GM12878 (cell line): ENCODE results near the gene RHNO1.
A peak's percentile ranks its signal among the peaks of the same experiment; 100 is the strongest.

Experiments
- CTCF ChIP-seq, 3 experiments: IDR thresholded peaks in 2 of 3; conservative IDR thresholded peaks in 1 of 3; 2 replicates each; pipeline ENCODE4 v1.5.1; 2011; ENCODE audit warnings: low read depth in 3 of 3, low read length in 3 of 3, mild to moderate bottlenecking in 3 of 3, control low read depth in 2 of 3, moderate library complexity in 2 of 3, inconsistent platforms in 1 of 3, mixed read lengths in 1 of 3; ENCODE audit not compliant: control insufficient read depth in 2 of 3, insufficient read depth in 1 of 3; ENCODE audit errors: extremely low read depth in 1 of 3
- IRF3 ChIP-seq: fragments of 450-650 bp; IDR thresholded peaks from 2 replicates; pipeline ENCODE4 v1.6.1; 2014; ENCODE audit warnings: mild to moderate bottlenecking
- KAT2A ChIP-seq: conservative IDR thresholded peaks from 2 replicates; pipeline ENCODE4 v1.6.1; 2011; ENCODE audit warnings: low read depth, low read length; ENCODE audit not compliant: control insufficient read depth
- KDM1A ChIP-seq: fragments of 200-600 bp; sonication (generic); IDR thresholded peaks from 2 replicates; pipeline ENCODE4 v1.6.1; 2016; ENCODE audit warnings: borderline replicate concordance
- NFYB ChIP-seq: IDR thresholded peaks from 2 replicates; pipeline ENCODE4 v1.6.1; 2011; ENCODE audit warnings: low read depth, mild to moderate bottlenecking, low read length, improper control_type of control experiment, moderate library complexity; ENCODE audit not compliant: insufficient read depth
- POLR2A ChIP-seq: IDR thresholded peaks from 2 replicates; pipeline ENCODE4 v1.6.1; 2011; ENCODE audit warnings: low read depth, mild to moderate bottlenecking, low read length
- RAD21 ChIP-seq: IDR thresholded peaks from 2 replicates; pipeline ENCODE4 v1.6.1; 2011; ENCODE audit warnings: mild to moderate bottlenecking, low read depth, low read length, moderate library complexity; ENCODE audit not compliant: insufficient read depth
- RCOR1 ChIP-seq: conservative IDR thresholded peaks from 2 replicates; pipeline ENCODE4 v1.6.1; 2012; ENCODE audit warnings: low read depth, low read length, improper control_type of control experiment
- SRF ChIP-seq, 2 experiments: IDR thresholded peaks; 2 replicates each; pipeline ENCODE4 v1.6.1; 2011; ENCODE audit warnings: low read depth in 2 of 2, low read length in 2 of 2, mild to moderate bottlenecking in 1 of 2, moderate library complexity in 1 of 2
- YY1 ChIP-seq: IDR thresholded peaks from 2 replicates; pipeline ENCODE4 v1.6.1; 2011; ENCODE audit warnings: low read depth, mild to moderate bottlenecking, low read length

- TF ChIP-seq SRF (IDR thresholded peaks at IDR 0.05; ENCODE audit: low read depth in 2 of 2, low read length in 2 of 2) (no peak), KDM1A (no peak), POLR2A (no peak; the same call in 1 of the 2 replicates), CTCF (IDR thresholded peaks at IDR 0.05 in 2 of 3, conservative IDR thresholded peaks at IDR 0.05 in 1 of 3; ENCODE audit: control insufficient read depth in 2 of 3, extremely low read depth in 1 of 3, insufficient read depth in 1 of 3, low read depth in 3 of 3, low read length in 3 of 3) (0 out of 6 replicates have a peak, but pooled peaks of 1 of the 3 experiments have one; percentile 5), RCOR1 (no peak), KAT2A (no peak), NFYB (no peak), RAD21 (no peak), YY1 (no peak), IRF3 (no peak)
These were observed 1.1 kb downstream of the RHNO1 start for GRCh38 chr12:2877953-2878732.
